ENCODE data around the gene GFOD1. TPM values are rescaled to one million over a fixed set of nuclear protein-coding genes. Genes with fewer than 3 reads are reported as not detected.

Gene GFOD1
- total and polyA plus RNA-seq, 5 donors, result 30.3 to 81.7 (median 54.0) TPM

GRCh38 chr6:13358511-13358910, 128.9 kb downstream of the GFOD1 start:
- Histone ChIP-seq H3K4me3 (ENCODE audit: low read length) (no peak overlapping the region), H3K27ac (ENCODE audit: low read length) (no peak overlapping the region), H3K9me3 (ENCODE audit: control insufficient read depth, low read length) (no peaks in the 10 kb centered on the region), H3K27me3 (ENCODE audit: control insufficient read depth, insufficient read depth) (no peaks in the 10 kb centered on the region), H3K4me1 (ENCODE audit: control insufficient read depth, insufficient read depth, low read length) (peaks cover 31% of the 10 kb centered on the region)
- WGBS, result 78% methylated on average over 2 of the region's 2 CpGs
- intact Hi-C loops (cut with DNase I), result no loop called here
- DNase-seq (no peak), ATAC-seq (no peak)

GRCh38 chr6:13357551-13358075, 129.8 kb downstream of the GFOD1 start:
- intact Hi-C loops (cut with DNase I), result no loop called here
- peak; percentile 49 to 78 (median 69) for DNase-seq
- 72% methylated on average over 14 of the region's 14 CpGs for WGBS
- ATAC-seq, result no peak
- H3K4me3 ChIP-seq (ENCODE audit: low read length), result no peak overlapping the region
- no peaks in the 10 kb centered on the region for H3K27me3 ChIP-seq (ENCODE audit: control insufficient read depth, insufficient read depth)
- H3K9me3 ChIP-seq (ENCODE audit: control insufficient read depth, low read length), result no peaks in the 10 kb centered on the region
- H3K27ac ChIP-seq (ENCODE audit: low read length), result no peak overlapping the region
- peaks cover 26% of the 10 kb centered on the region for H3K4me1 ChIP-seq (ENCODE audit: control insufficient read depth, insufficient read depth, low read length)

- Histone ChIP-seq H3K4me1 (ENCODE audit: control insufficient read depth, insufficient read depth, low read length) (peaks cover 22% of the 10 kb centered on the region), H3K4me3 (ENCODE audit: low read length) (no peak overlapping the region), H3K27ac (ENCODE audit: low read length) (no peak overlapping the region), H3K9me3 (ENCODE audit: control insufficient read depth, low read length) (no peaks in the 10 kb centered on the region), H3K27me3 (ENCODE audit: control insufficient read depth, insufficient read depth) (no peaks in the 10 kb centered on the region)
- intact Hi-C loops (cut with DNase I), result no loop called here
- WGBS, result 73% methylated on average over 6 of the region's 6 CpGs
- ATAC-seq, result no peak
- DNase-seq, result no peak
Measured at GRCh38 chr6:13355999-13356785, 131.2 kb downstream of the GFOD1 start.

GRCh38 chr6:13355043-13355945, 132.1 kb downstream of the GFOD1 start:
- intact Hi-C loops (cut with DNase I), result no loop called here
- Histone ChIP-seq H3K4me1 (ENCODE audit: control insufficient read depth, insufficient read depth, low read length) (peaks cover 19% of the 10 kb centered on the region), H3K27me3 (ENCODE audit: control insufficient read depth, insufficient read depth) (no peaks in the 10 kb centered on the region), H3K4me3 (ENCODE audit: low read length) (no peak overlapping the region), H3K9me3 (ENCODE audit: control insufficient read depth, low read length) (no peaks in the 10 kb centered on the region), H3K27ac (ENCODE audit: low read length) (peak overlapping the region; percentile 61)
- 50% methylated on average over 7 of the region's 7 CpGs for WGBS
- DNase-seq (no peak), ATAC-seq (peak; percentile 49 to 54)

- ATAC-seq, result peak; percentile 26 to 63
- Histone ChIP-seq H3K27me3 (ENCODE audit: control insufficient read depth, insufficient read depth) (no peaks in the 10 kb centered on the region), H3K4me1 (ENCODE audit: control insufficient read depth, insufficient read depth, low read length) (peaks cover 19% of the 10 kb centered on the region), H3K4me3 (ENCODE audit: low read length) (no peak overlapping the region), H3K27ac (ENCODE audit: low read length) (peak overlapping the region; percentile 61), H3K9me3 (ENCODE audit: control insufficient read depth, low read length) (no peaks in the 10 kb centered on the region)
- intact Hi-C loops (cut with DNase I), result no loop called here
- DNase-seq, result no peak
- 35% methylated on average over 13 of the region's 13 CpGs for WGBS
Measured at GRCh38 chr6:13354331-13355042, 132.9 kb downstream of the GFOD1 start.

GRCh38 chr6:13352165-13352564, 135.2 kb downstream of the GFOD1 start:
- H3K4me3 ChIP-seq (ENCODE audit: low read length), result no peak overlapping the region
- no peak for ATAC-seq
- WGBS, result 97% methylated on average over 9 of the region's 9 CpGs
- no peak overlapping the region for H3K27ac ChIP-seq (ENCODE audit: low read length)
- no peak for DNase-seq
- H3K27me3 ChIP-seq (ENCODE audit: control insufficient read depth, insufficient read depth), result no peaks in the 10 kb centered on the region
- peaks cover 17% of the 10 kb centered on the region for H3K4me1 ChIP-seq (ENCODE audit: control insufficient read depth, insufficient read depth, low read length)
- intact Hi-C loops (cut with DNase I), result no loop called here
- no peaks in the 10 kb centered on the region for H3K9me3 ChIP-seq (ENCODE audit: control insufficient read depth, low read length)

- no peaks in the 10 kb centered on the region for H3K9me3 ChIP-seq (ENCODE audit: control insufficient read depth, low read length)
- H3K4me3 ChIP-seq (ENCODE audit: low read length), result no peak overlapping the region
- DNase-seq, result no peak
- ATAC-seq, result no peak
- H3K27me3 ChIP-seq (ENCODE audit: control insufficient read depth, insufficient read depth), result no peaks in the 10 kb centered on the region
- intact Hi-C loops (cut with DNase I), result no loop called here
- WGBS, result 68% methylated on average over 12 of the region's 12 CpGs
- H3K4me1 ChIP-seq (ENCODE audit: control insufficient read depth, insufficient read depth, low read length), result peaks cover 17% of the 10 kb centered on the region
- H3K27ac ChIP-seq (ENCODE audit: low read length), result no peak overlapping the region
Measured at GRCh38 chr6:13351271-13351670, 136.1 kb downstream of the GFOD1 start.

GRCh38 chr6:13349811-13350506, 137.4 kb downstream of the GFOD1 start:
- H3K9me3 ChIP-seq (ENCODE audit: control insufficient read depth, low read length), result no peaks in the 10 kb centered on the region
- DNase-seq, result no peak
- no peaks in the 10 kb centered on the region for H3K27me3 ChIP-seq (ENCODE audit: control insufficient read depth, insufficient read depth)
- no peak overlapping the region for H3K4me3 ChIP-seq (ENCODE audit: low read length)
- no peak for ATAC-seq
- H3K4me1 ChIP-seq (ENCODE audit: control insufficient read depth, insufficient read depth, low read length), result peaks cover 9% of the 10 kb centered on the region
- intact Hi-C loops (cut with DNase I), result no loop called here
- WGBS, result 79% methylated on average over 8 of the region's 8 CpGs
- H3K27ac ChIP-seq (ENCODE audit: low read length), result no peak overlapping the region

GRCh38 chr6:13348334-13349113, 138.9 kb downstream of the GFOD1 start:
- Histone ChIP-seq H3K27ac (ENCODE audit: low read length) (no peak overlapping the region), H3K27me3 (ENCODE audit: control insufficient read depth, insufficient read depth) (no peaks in the 10 kb centered on the region), H3K4me1 (ENCODE audit: control insufficient read depth, insufficient read depth, low read length) (peaks cover 2% of the 10 kb centered on the region), H3K4me3 (ENCODE audit: low read length) (no peak overlapping the region), H3K9me3 (ENCODE audit: control insufficient read depth, low read length) (no peaks in the 10 kb centered on the region)
- DNase-seq (no peak), ATAC-seq (no peak)
- intact Hi-C loops (cut with DNase I), result no loop called here
- WGBS, result 85% methylated on average over 8 of the region's 8 CpGs

- Histone ChIP-seq H3K9me3 (ENCODE audit: control insufficient read depth, low read length) (no peaks in the 10 kb centered on the region), H3K4me3 (ENCODE audit: low read length) (no peak overlapping the region), H3K4me1 (ENCODE audit: control insufficient read depth, insufficient read depth, low read length) (peaks cover 2% of the 10 kb centered on the region), H3K27ac (ENCODE audit: low read length) (no peak overlapping the region), H3K27me3 (ENCODE audit: control insufficient read depth, insufficient read depth) (no peaks in the 10 kb centered on the region)
- ATAC-seq (no peak), DNase-seq (no peak)
- intact Hi-C loops (cut with DNase I), result no loop called here
- WGBS, result 95% methylated on average over 5 of the region's 5 CpGs
Measured at GRCh38 chr6:13346245-13346644, 141.2 kb downstream of the GFOD1 start.
